Measurements from ENCODE around the gene MFAP1. TPM values are rescaled to one million over a fixed set of nuclear protein-coding genes. Genes with fewer than 3 reads are reported as not detected.

Gene MFAP1
- total RNA-seq, 2 experiments from 2014 or later: 39.8 to 43.1 TPM

GRCh38 chr15:43799945-43800285, 24.6 kb downstream of the MFAP1 start, which contains the start of gene SERINC4:
TSS of gene SERINC4 (minus strand) at chr15:43800220. CDS start at chr15:43799986, 234 bp downstream.
- H3K27ac Mint-ChIP-seq: peak within 1 kb of the TSS; percentile 99
- ChIA-PET POLR2A (interaction anchor here (1.0 to 4.6 kb wide), 11 partner anchors 8 to 53 kb away, joined by 3 to 37 read pairs (median 6); partner anchors contain the start of genes ELL3, MFAP1, SERF2 and WDR76), CTCF (interaction anchor here (1.3 to 2.4 kb wide), 2 partner anchors 22 to 30 kb away, joined by 4 to 15 read pairs; partner anchors contain the start of gene ELL3)
- peak within 1 kb of the TSS; percentile 93 for H3K4me3 Mint-ChIP-seq
- peaks cover 49% of the 10 kb centered on the region for H3K4me1 Mint-ChIP-seq (ENCODE audit: low read depth)
- TF ChIP-seq CTCF (IDR thresholded peaks at IDR 0.05): no peak
- H3K36me3 Mint-ChIP-seq (ENCODE audit: low read depth): peaks cover 66% of the 10 kb centered on the region
- ATAC-seq (no peak), DNase-seq (no peak)
- intact Hi-C loops (cut with micrococcal nuclease): no loop called here
- no peaks in the 10 kb centered on the region for H3K27me3 Mint-ChIP-seq
- H3K9me3 Mint-ChIP-seq: peaks cover 3% of the 10 kb centered on the region

GRCh38 chr15:43799209-43799944, 25.1 kb downstream of the MFAP1 start:
- ChIA-PET POLR2A (interaction anchor here (1.2 to 4.6 kb wide), 8 partner anchors 7 to 52 kb away, joined by 3 to 37 read pairs (median 8); partner anchors contain the start of genes ELL3, MFAP1, SERF2 and WDR76), CTCF (interaction anchor here (1.3 to 2.4 kb wide), 2 partner anchors 22 to 29 kb away, joined by 4 to 15 read pairs; partner anchors contain the start of gene ELL3)
- peak overlapping the region; percentile 99 for H3K27ac Mint-ChIP-seq
- ATAC-seq: no peak
- H3K4me3 Mint-ChIP-seq: no peak overlapping the region
- intact Hi-C loops (cut with micrococcal nuclease): no loop called here
- H3K27me3 Mint-ChIP-seq: no peaks in the 10 kb centered on the region
- peaks cover 69% of the 10 kb centered on the region for H3K36me3 Mint-ChIP-seq (ENCODE audit: low read depth)
- peaks cover 3% of the 10 kb centered on the region for H3K9me3 Mint-ChIP-seq
- H3K4me1 Mint-ChIP-seq (ENCODE audit: low read depth): peaks cover 55% of the 10 kb centered on the region
- no peak for TF ChIP-seq CTCF (IDR thresholded peaks at IDR 0.05)
- no peak for DNase-seq

- intact Hi-C loops (cut with micrococcal nuclease): no loop called here
- Mint-ChIP-seq H3K27me3 (no peaks in the 10 kb centered on the region), H3K36me3 (ENCODE audit: low read depth) (peaks cover 80% of the 10 kb centered on the region), H3K27ac (peak overlapping the region; percentile 41), H3K4me3 (no peak overlapping the region), H3K4me1 (ENCODE audit: low read depth) (peaks cover 62% of the 10 kb centered on the region), H3K9me3 (peaks cover 3% of the 10 kb centered on the region)
- no peak for TF ChIP-seq CTCF (IDR thresholded peaks at IDR 0.05)
- CTCF ChIA-PET: interaction anchor here (1.7 to 1.9 kb wide), 2 partner anchors 20 to 26 kb away, joined by 5 read pairs; partner anchors contain the start of gene ELL3
- POLR2A ChIA-PET: interaction anchor here (0.6 to 2.6 kb wide), 6 partner anchors 8 to 51 kb away, joined by 3 to 11 read pairs (median 3); partner anchors contain the start of genes ELL3, MFAP1, PDIA3 and WDR76
- DNase-seq (no peak), ATAC-seq (no peak)
Measured at GRCh38 chr15:43796566-43796965, 27.9 kb downstream of the MFAP1 start.

GRCh38 chr15:43795997-43796396, 28.5 kb downstream of the MFAP1 start:
- CTCF ChIA-PET: interaction anchor here (1.0 to 1.9 kb wide), 4 partner anchors 9 to 26 kb away, joined by 3 to 5 read pairs (median 4); partner anchors contain the start of gene ELL3
- ATAC-seq: no peak
- H3K4me3 Mint-ChIP-seq: no peak overlapping the region

More at GRCh38 chr15:43795997-43796396, 28.5 kb downstream of the MFAP1 start:
- Mint-ChIP-seq H3K27ac (peak overlapping the region; percentile 36), H3K4me1 (ENCODE audit: low read depth) (peaks cover 62% of the 10 kb centered on the region), H3K36me3 (ENCODE audit: low read depth) (peaks cover 75% of the 10 kb centered on the region), H3K9me3 (peaks cover 3% of the 10 kb centered on the region), H3K27me3 (no peaks in the 10 kb centered on the region)
- intact Hi-C loops (cut with micrococcal nuclease): no loop called here
- TF ChIP-seq CTCF (IDR thresholded peaks at IDR 0.05): no peak
- POLR2A ChIA-PET: interaction anchor here (0.8 to 2.6 kb wide), 4 partner anchors 9 to 50 kb away, joined by 3 to 11 read pairs (median 4); partner anchors contain the start of genes ELL3, MFAP1 and PDIA3
- no peak for DNase-seq

All from activated CD8-positive, alpha-beta T cell treated with anti-CD3 and anti-CD28 coated beads for 36 hours (primary cell).